ENCODE results near the gene PTBP3. TPM values are rescaled to one million over a fixed set of nuclear protein-coding genes. Genes with fewer than 3 reads are reported as not detected.
A peak's percentile ranks its signal among the peaks of the same experiment; 100 is the strongest.

The PTBP3 gene
- total RNA-seq, 1 donor from 2014 or later, result 39.4 TPM

DNA sequence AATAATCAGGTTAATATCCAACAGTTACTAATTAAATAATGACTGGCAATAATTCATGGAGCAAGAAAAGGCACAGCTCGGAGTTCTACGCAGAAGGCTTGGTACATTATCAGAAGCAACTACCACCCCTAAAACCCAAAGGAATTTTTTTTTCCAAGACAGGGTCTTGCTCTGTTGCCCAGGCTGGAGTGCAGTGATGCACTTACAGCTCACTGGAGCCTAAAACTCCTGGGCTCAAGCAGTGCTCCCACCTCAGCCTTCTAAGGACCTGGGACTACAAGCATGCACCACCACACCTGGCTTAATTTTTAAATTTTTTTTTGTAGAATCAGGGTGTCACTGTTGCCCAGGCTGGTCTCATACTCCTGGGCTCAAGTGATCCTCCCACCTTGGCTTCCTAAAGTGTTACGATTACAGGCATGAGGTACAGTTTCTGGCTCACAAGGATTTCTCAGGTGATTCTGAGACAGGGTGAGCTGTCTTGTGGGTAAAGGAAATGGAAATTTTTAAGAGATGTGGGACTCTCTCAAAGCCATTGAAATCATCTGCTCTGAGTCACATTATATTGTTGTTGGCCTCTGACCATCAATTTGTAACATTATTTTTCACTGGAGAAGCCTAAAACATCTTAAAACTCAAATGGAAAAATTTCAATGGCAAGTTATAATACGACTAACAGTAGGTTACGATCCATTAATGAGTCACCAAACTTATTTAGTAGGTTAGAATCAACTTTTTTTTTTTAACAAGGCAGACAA, 26.8 kb upstream of the PTBP3 start:
- no peak for DNase-seq (ENCODE audit: low read depth, low spot score)

- no peak for DNase-seq (ENCODE audit: low read depth, low spot score)
Measured at GRCh38 chr9:112355427-112355897, 22.0 kb upstream of the PTBP3 start.

- no peak for DNase-seq (ENCODE audit: low read depth, low spot score)
Measured at GRCh38 chr9:112354081-112354743, 20.8 kb upstream of the PTBP3 start.

DNA sequence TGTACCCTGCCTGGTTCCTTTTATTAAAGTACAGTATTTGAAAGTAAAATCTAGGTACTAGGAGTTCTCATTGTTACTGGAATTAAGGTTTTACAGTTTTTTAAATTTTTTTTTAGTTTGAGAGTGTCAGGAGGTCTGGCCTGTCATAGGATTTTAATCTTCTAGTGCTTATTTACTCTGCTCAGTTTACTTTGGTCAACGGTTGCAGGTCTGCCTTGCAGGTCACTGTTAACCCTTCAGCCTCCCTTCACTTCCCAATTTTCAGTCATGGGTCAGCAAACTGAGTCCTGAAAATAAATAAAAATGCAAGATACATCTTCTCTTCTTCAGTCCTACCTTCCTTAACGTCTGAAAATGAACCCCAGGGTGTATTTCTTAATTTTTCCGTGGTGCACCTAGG, 18.8 kb upstream of the PTBP3 start:
- no peak for DNase-seq (ENCODE audit: low read depth, low spot score)

GRCh38 chr9:112351184-112351583, 17.8 kb upstream of the PTBP3 start:
- no peak for DNase-seq (ENCODE audit: low read depth, low spot score)

GRCh38 chr9:112349008-112349333, 15.6 kb upstream of the PTBP3 start:
- DNase-seq (ENCODE audit: low read depth, low spot score), result no peak

DNA sequence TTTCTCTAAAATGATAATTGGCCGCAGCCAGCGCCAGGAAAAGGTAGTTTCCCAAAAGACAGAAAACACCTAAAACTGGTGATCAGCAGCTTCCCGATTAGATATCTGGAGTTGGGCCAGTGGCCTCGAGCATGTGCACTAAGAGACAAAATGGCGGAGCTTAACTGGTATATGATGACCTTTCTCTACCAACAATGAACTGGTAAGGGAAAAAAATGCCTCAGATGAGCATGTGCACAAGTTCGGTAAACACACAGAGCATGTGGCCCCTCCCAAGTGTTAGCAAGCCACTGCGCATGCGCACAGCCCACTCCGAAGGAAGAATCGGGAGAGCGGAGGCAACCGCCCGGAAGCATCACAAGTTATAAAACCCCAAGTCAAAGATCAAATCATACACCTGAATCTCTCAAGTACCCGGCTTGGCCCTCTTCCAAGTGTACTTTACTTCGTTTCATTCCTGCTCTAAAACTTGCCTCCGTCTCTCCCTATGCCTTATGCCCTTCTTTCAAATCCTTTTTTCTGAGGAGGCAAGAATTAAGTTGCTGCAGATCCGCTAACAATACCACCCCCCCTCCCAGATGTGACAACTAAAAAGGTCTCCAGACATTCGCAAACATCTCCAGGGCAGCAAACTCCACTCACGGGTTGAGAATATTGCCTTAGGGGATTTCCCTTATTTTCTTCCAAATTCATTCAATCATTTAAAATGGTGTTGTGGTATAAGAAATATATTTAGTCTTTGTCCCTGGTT, 15.0 kb upstream of the PTBP3 start:
- DNase-seq (ENCODE audit: low read depth, low spot score), result no peak

DNA sequence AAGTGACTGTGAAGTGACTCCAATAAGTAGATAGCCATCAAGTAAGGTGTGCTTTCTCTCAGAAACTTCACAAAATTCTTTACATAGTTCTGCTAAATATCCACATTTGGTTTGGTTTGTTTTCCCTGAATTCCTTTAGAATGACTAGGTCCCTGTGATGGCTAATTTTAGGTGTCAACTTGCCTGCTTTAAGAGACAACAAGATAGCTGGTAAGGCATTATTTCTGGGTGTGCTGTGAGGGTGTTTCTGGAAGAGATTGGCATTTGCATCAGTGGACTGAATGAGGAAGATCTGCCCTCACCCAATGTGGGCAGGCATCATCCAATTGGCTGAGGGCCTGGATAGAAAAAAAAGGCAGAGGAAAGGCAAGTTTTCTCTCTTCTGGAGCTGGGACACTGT, 8.3 kb upstream of the PTBP3 start:
- no peak for DNase-seq (ENCODE audit: low read depth, low spot score)

DNA sequence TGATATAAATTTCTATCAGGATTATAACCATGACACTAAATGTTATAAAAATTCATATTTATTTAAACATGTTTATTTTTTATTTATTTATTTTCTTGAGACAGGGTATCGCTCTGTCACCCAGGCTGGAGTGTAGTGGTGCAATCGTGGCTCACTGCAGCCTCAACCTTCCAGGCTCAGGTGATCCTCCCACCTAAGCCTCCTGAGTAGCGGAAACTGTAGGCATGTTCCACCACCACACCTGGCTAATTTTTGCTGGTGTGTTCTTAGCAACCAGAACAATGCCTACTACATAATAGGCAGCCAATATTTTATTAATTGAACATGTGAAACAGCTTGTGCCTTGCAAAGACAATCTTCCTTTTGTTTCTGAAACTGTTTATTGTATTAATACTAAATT, 6.5 kb upstream of the PTBP3 start:
- DNase-seq (ENCODE audit: low read depth, low spot score), result no peak

GRCh38 chr9:112338561-112338960, 5.1 kb upstream of the PTBP3 start:
- DNase-seq (ENCODE audit: low read depth, low spot score), result no peak

DNA sequence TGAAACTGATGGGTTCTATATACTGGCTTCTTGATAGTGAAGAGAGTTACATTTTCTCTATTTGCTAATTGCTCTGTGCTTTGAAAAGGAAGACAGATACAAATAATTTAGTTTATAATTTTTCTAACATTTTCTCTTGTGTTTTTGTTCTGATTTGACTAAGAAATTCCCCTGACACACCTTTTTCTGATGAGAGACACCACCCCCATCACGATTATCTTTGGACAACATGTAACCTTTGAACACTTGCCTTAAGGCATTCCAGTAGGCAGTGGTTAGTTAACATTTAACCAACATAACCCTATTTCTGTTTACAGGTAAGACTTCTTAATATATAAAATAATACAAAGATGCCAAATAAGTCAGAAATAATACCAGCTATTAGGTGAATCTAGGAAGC, 4.1 kb upstream of the PTBP3 start:
- DNase-seq (ENCODE audit: low read depth, low spot score), result no peak

GRCh38 chr9:112334432-112334841, 1.0 kb upstream of the PTBP3 start:
- no peak for DNase-seq (ENCODE audit: low read depth, low spot score)

- DNase-seq (ENCODE audit: low read depth, low spot score), result peak; percentile 83
Measured at GRCh38 chr9:112333639-112334431, 416 bp upstream of the PTBP3 start.

- no peak for DNase-seq (ENCODE audit: low read depth, low spot score)
Measured at GRCh38 chr9:112332674-112332976, 794 bp downstream of the PTBP3 start.

- DNase-seq (ENCODE audit: low read depth, low spot score), result no peak
Measured at GRCh38 chr9:112332214-112332613, 1.2 kb downstream of the PTBP3 start.

DNA sequence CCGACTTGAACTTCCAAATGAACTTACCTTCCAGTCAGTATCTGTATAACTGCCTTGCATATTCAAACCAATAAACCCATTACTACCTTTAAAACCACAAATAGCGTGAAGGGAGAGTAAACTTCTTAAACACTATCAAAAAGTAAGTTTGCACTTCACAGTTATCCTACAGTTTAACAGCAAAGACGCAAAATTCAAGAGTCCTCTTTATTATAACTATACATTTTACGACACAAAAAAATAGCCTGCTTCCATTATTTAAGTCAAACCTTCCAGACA, 1.8 kb downstream of the PTBP3 start:
- no peak for DNase-seq (ENCODE audit: low read depth, low spot score)

DNA sequence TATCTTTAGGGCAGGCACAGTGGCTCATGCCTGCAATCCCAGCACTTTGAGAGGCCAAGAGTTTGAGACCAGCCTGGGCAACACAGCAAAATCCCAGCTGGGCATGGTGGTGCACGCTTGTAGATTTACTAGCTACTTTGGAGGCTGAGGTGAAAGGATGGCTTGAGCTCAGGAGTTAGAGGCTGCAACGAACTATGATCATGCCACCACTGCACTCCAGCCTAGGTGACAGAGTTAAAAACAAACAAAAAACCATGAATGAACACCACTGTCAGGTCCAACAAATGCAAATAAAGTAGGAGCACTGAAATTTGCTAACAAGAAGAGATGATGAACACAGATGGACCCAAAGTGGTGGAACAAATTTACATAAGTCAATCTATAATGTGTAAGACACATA, 4.9 kb downstream of the PTBP3 start:
- no peak for DNase-seq (ENCODE audit: low read depth, low spot score)

DNA sequence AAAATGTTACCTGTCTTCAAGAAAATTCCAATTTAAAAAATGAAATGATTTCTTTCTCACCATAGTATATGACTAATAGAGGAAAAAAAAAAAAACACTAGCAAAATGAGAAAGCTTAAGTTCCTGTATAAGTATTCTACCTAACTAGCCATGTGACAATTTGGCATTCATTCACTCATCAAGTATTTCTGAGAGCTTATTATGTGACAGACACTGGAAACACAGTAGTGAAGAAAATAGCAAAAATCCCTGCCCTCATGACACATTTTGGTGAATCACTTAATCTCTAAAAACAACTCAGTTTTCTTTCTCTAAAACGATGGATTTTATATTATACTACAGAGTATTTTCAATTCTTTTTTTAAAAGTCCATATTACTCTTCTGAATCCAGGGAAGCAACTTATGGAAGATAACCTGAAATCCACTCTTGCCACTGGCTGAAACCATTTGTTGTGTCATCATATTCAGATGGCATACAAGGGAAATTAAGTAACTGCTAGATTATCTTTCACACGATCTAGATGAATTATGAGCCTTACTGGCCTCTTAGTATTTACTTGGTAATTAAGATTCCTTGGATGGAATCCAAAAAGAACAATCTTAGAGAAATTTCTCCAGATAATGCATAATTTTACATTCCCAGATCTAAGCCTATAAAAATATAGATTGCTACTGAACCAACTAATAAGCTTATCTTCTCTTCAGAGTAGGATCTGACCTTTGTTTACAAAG, 5.5 kb downstream of the PTBP3 start:
- DNase-seq (ENCODE audit: low read depth, low spot score), result no peak

GRCh38 chr9:112326194-112326593, 7.2 kb downstream of the PTBP3 start:
- no peak for DNase-seq (ENCODE audit: low read depth, low spot score)

DNA sequence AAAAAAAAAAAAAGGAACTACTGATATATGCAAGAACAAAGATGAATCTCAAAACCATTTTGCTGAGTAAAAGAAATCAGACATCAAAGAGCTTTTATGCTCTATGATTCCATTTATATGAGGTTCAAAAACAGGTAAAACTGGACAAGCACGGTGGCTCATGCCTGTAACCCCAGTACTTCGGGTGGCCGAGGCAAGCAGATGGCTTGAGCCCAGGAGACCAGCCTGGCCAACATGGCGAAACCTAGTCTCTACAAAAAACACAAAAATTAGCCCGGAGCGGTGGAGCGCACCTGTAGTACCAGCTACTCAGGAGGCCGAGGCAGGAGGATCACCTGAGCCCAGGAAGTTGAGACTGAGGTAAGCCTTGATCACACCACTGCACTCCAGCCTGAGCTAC, 7.8 kb downstream of the PTBP3 start:
- no peak for DNase-seq (ENCODE audit: low read depth, low spot score)

DNA sequence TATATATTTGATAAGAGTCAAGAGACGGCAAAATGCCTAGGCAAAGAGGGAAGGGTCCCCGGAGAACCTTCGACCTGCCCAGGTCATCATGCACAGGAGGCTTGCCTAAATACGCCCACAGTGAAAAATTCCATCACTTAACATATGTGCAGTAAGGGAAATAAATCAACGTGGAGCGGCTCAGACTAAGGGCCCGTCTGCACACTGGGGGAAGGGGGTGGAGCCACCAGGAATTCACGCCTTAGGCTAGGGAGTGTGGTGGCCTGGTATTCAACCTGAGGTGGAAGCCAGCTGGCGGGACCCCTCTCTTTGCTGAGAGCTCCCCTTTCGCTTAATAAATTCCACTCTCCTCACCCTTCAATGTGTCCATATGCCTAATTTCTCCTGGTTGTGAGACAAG, 8.3 kb downstream of the PTBP3 start:
- DNase-seq (ENCODE audit: low read depth, low spot score), result no peak
